CD4-positive, CD25-positive, alpha-beta regulatory T cell (primary cell): ENCODE data around the gene NCOA3. TPM values are rescaled to one million over a fixed set of nuclear protein-coding genes. Genes with fewer than 3 reads are reported as not detected.

Experiments used
- ATAC-seq, 2 donors: fragments of 150-1000 bp; cut with Tn5 transposase; one replicate each; pipeline ENCODE4 v1.10.0; 2021; ENCODE audit warnings: low read depth in 2 of 2, moderate number of reproducible peaks in 2 of 2, moderate library complexity in 1 of 2
- DNase-seq, 3 donors: peaks; one replicate each; pipeline versions ENCODE4 v3.0.0 to v3.0.0-alpha.2; 2012 to 2022; ENCODE audit warnings: mixed read lengths in 1 of 3
- H3K27ac ChIP-seq: one replicate; pipeline ENCODE4 v1.7.0; 2013; ENCODE audit warnings: mild to moderate bottlenecking, low read length; ENCODE audit not compliant: insufficient read depth, poor library complexity, severe bottlenecking
- H3K27me3 ChIP-seq: one replicate; pipeline ENCODE4 v1.7.0; 2013; ENCODE audit warnings: low read length; ENCODE audit not compliant: control insufficient read depth, insufficient read depth
- H3K36me3 ChIP-seq: one replicate; pipeline ENCODE4 v1.7.0; 2013; ENCODE audit warnings: mild to moderate bottlenecking, low read length, moderate library complexity; ENCODE audit not compliant: control insufficient read depth, insufficient read depth
- H3K4me1 ChIP-seq: 2 replicates; pipeline ENCODE4 v1.7.0; 2013; ENCODE audit warnings: mild to moderate bottlenecking, low read length; ENCODE audit not compliant: insufficient read depth, control insufficient read depth, poor library complexity, severe bottlenecking
- H3K4me3 ChIP-seq: one replicate; pipeline ENCODE4 v1.7.0; 2013; ENCODE audit warnings: low read depth, mild to moderate bottlenecking, low read length, moderate library complexity
- H3K9me3 ChIP-seq, 2 experiments: 1 replicate in 1 of 2; 2 replicates in 1 of 2; pipeline ENCODE4 v1.7.0; 2013; ENCODE audit warnings: low read length in 2 of 2, mild to moderate bottlenecking in 1 of 2, moderate library complexity in 1 of 2; ENCODE audit not compliant: control insufficient read depth in 2 of 2
- H3K27ac Mint-ChIP-seq, 3 donors: one replicate each; pipeline ENCODE4 v1.8.0; 2020 to 2022; ENCODE audit warnings: mild to moderate bottlenecking in 3 of 3, mixed read lengths in 3 of 3, moderate library complexity in 2 of 3
- H3K27me3 Mint-ChIP-seq: one replicate; pipeline ENCODE4 v1.8.0; 2022; ENCODE audit warnings: mild to moderate bottlenecking, mixed read lengths
- H3K36me3 Mint-ChIP-seq: one replicate; pipeline ENCODE4 v1.8.0; 2020; ENCODE audit warnings: mixed read lengths
- H3K4me1 Mint-ChIP-seq, 4 donors: one replicate each; pipeline ENCODE4 v1.8.0; 2020 to 2022; ENCODE audit warnings: mixed read lengths in 4 of 4, mild to moderate bottlenecking in 1 of 4
- H3K4me3 Mint-ChIP-seq, 4 donors: one replicate each; pipeline ENCODE4 v1.8.0; 2020 to 2022; ENCODE audit warnings: mild to moderate bottlenecking in 4 of 4, mixed read lengths in 4 of 4, moderate library complexity in 3 of 4
- H3K9me3 Mint-ChIP-seq, 7 donors: one replicate each; pipeline ENCODE4 v1.8.0; 2020 to 2022; ENCODE audit warnings: mixed read lengths in 7 of 7, mild to moderate bottlenecking in 3 of 7, moderate library complexity in 2 of 7
- polyA plus RNA-seq, 4 donors: library from polyadenylated mRNA; unstranded; fragments of 300-500 nt; fragmentation: Illumina TruSeq; gene quantifications; one replicate each; pipeline ENCODE4 v1.2.3, GENCODE V29; 2021
- total RNA-seq: library from RNA; stranded (reverse); gene quantifications from one replicate; pipeline ENCODE4 v1.2.3, GENCODE V29; 2022

Gene NCOA3
- total and polyA plus RNA-seq, 5 donors from 2014 or later: 21.4 to 86.6 (median 26.0) TPM

- no peak overlapping the region for H3K27ac ChIP-seq
- no peak overlapping the region for H3K4me3 Mint-ChIP-seq
- H3K9me3 ChIP-seq: no peaks in the 10 kb centered on the region
- no peaks in the 10 kb centered on the region for H3K27me3 ChIP-seq
- no peaks in the 10 kb centered on the region for H3K27me3 Mint-ChIP-seq
- H3K9me3 Mint-ChIP-seq: no peaks in the 10 kb centered on the region
- H3K27ac Mint-ChIP-seq: peak overlapping the region in 1 of 3 donors; percentile 23
- no peak overlapping the region for H3K4me3 ChIP-seq
- H3K36me3 Mint-ChIP-seq: peaks cover 19% of the 10 kb centered on the region
- H3K36me3 ChIP-seq: peaks cover 35% of the 10 kb centered on the region
- peaks cover 21 to 46% (median 38%) of the 10 kb centered on the region in 4 donors for H3K4me1 Mint-ChIP-seq
- peak in 1 of 2 donors; percentile 39 for ATAC-seq
- peak in 2 of 3 donors; percentile 61 to 78 for DNase-seq
- H3K4me1 ChIP-seq: peaks cover 3% of the 10 kb centered on the region
These were observed 119.4 kb downstream of the NCOA3 start for GRCh38 chr20:47620808-47621805.

GRCh38 chr20:47622118-47622665, 120.5 kb downstream of the NCOA3 start:
- no peak for ATAC-seq
- H3K36me3 ChIP-seq: peaks cover 46% of the 10 kb centered on the region
- H3K27ac Mint-ChIP-seq: peak overlapping the region in 1 of 3 donors; percentile 27

GRCh38 chr20:47623206-47623605, 121.5 kb downstream of the NCOA3 start:
- Mint-ChIP-seq H3K4me3 (no peak overlapping the region), H3K9me3 (no peaks in the 10 kb centered on the region), H3K27me3 (no peaks in the 10 kb centered on the region), H3K36me3 (peaks cover 31% of the 10 kb centered on the region), H3K27ac (no peak overlapping the region), H3K4me1 (peaks cover 16 to 38% (median 26%) of the 10 kb centered on the region in 4 donors)
- H3K36me3 ChIP-seq: peaks cover 56% of the 10 kb centered on the region
- H3K4me3 ChIP-seq: no peak overlapping the region
- DNase-seq (no peak), ATAC-seq (no peak)
- no peaks in the 10 kb centered on the region for H3K27me3 ChIP-seq
- no peaks in the 10 kb centered on the region for H3K9me3 ChIP-seq
- H3K4me1 ChIP-seq: no peaks in the 10 kb centered on the region
- H3K27ac ChIP-seq: no peak overlapping the region

More at GRCh38 chr20:47622118-47622665, 120.5 kb downstream of the NCOA3 start:
- DNase-seq: no peak
- Mint-ChIP-seq H3K4me1 (peaks cover 17 to 37% (median 33%) of the 10 kb centered on the region in 4 donors), H3K9me3 (no peaks in the 10 kb centered on the region), H3K27me3 (no peaks in the 10 kb centered on the region), H3K4me3 (peak overlapping the region in 1 of 4 donors; percentile 4), H3K36me3 (peaks cover 24% of the 10 kb centered on the region)
- no peaks in the 10 kb centered on the region for H3K9me3 ChIP-seq
- no peaks in the 10 kb centered on the region for H3K4me1 ChIP-seq
- no peak overlapping the region for H3K4me3 ChIP-seq
- H3K27ac ChIP-seq: no peak overlapping the region
- H3K27me3 ChIP-seq: no peaks in the 10 kb centered on the region

DNA sequence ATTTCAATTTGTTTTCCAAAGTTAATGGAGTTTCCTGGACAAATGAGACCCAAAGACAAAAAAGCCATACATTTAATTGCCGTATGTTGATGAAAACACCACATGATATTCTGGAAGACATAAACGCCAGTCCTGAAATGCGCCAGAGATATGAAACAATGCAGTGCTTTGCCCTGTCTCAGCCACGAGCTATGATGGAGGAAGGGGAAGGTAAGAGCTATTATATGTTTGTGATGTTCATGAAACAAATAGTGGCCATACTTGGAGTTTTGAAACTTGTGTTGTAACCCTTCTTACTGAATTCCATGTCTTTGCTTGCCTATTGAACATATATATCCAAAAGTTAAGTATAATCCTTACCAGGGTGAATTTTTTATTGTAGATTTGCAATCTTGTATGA, 125.9 kb downstream of the NCOA3 start:
- Mint-ChIP-seq H3K27me3 (no peaks in the 10 kb centered on the region), H3K4me1 (peaks cover 3 to 28% (median 12%) of the 10 kb centered on the region in 4 donors), H3K27ac (no peak overlapping the region), H3K4me3 (no peak overlapping the region), H3K36me3 (peaks cover 29% of the 10 kb centered on the region), H3K9me3 (no peaks in the 10 kb centered on the region)
- H3K4me3 ChIP-seq: no peak overlapping the region
- H3K27me3 ChIP-seq: no peaks in the 10 kb centered on the region
- H3K36me3 ChIP-seq: peaks cover 83% of the 10 kb centered on the region
- no peak overlapping the region for H3K27ac ChIP-seq
- H3K9me3 ChIP-seq: no peaks in the 10 kb centered on the region
- H3K4me1 ChIP-seq: no peaks in the 10 kb centered on the region
- DNase-seq (no peak), ATAC-seq (no peak)

GRCh38 chr20:47629907-47630306, 128.2 kb downstream of the NCOA3 start:
- DNase-seq: no peak
- peaks cover 84% of the 10 kb centered on the region for H3K36me3 ChIP-seq
- no peak overlapping the region for H3K27ac Mint-ChIP-seq
- no peaks in the 10 kb centered on the region for H3K9me3 ChIP-seq
- H3K27ac ChIP-seq: no peak overlapping the region
- H3K4me3 ChIP-seq: no peak overlapping the region
- no peaks in the 10 kb centered on the region for H3K4me1 ChIP-seq
- no peaks in the 10 kb centered on the region for H3K27me3 Mint-ChIP-seq
- H3K9me3 Mint-ChIP-seq: no peaks in the 10 kb centered on the region
- no peak for ATAC-seq
- H3K4me3 Mint-ChIP-seq: no peak overlapping the region
- H3K36me3 Mint-ChIP-seq: peaks cover 37% of the 10 kb centered on the region
- H3K4me1 Mint-ChIP-seq: peaks cover 0 to 26% (median 8%) of the 10 kb centered on the region in 4 donors
- H3K27me3 ChIP-seq: no peaks in the 10 kb centered on the region

GRCh38 chr20:47631078-47631477, 129.4 kb downstream of the NCOA3 start:
- Histone ChIP-seq H3K27ac (no peak overlapping the region), H3K36me3 (peaks cover 86% of the 10 kb centered on the region), H3K4me1 (no peaks in the 10 kb centered on the region), H3K4me3 (no peak overlapping the region), H3K9me3 (no peaks in the 10 kb centered on the region), H3K27me3 (no peaks in the 10 kb centered on the region)
- Mint-ChIP-seq H3K4me3 (no peak overlapping the region), H3K4me1 (peaks cover 0 to 22% (median 7%) of the 10 kb centered on the region in 4 donors), H3K27ac (peak overlapping the region in 1 of 3 donors; percentile 35), H3K36me3 (peaks cover 38% of the 10 kb centered on the region), H3K9me3 (no peaks in the 10 kb centered on the region), H3K27me3 (no peaks in the 10 kb centered on the region)
- DNase-seq: no peak
- no peak for ATAC-seq

DNA sequence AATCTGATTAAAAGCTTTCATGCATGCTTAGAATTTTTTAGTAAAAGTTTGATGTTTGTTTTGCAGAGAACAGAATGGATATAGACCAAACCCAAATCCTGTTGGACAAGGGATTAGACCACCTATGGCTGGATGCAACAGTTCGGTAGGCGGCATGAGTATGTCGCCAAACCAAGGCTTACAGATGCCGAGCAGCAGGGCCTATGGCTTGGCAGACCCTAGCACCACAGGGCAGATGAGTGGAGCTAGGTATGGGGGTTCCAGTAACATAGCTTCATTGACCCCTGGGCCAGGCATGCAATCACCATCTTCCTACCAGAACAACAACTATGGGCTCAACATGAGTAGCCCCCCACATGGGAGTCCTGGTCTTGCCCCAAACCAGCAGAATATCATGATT, 133.6 kb downstream of the NCOA3 start:
- ATAC-seq (no peak), DNase-seq (no peak)
- H3K4me1 ChIP-seq: no peaks in the 10 kb centered on the region
- H3K27ac ChIP-seq: no peak overlapping the region
- Mint-ChIP-seq H3K27ac (no peak overlapping the region), H3K4me1 (peaks cover 0 to 13% (median 9%) of the 10 kb centered on the region in 4 donors), H3K4me3 (no peak overlapping the region), H3K36me3 (peaks cover 52% of the 10 kb centered on the region), H3K9me3 (no peaks in the 10 kb centered on the region), H3K27me3 (no peaks in the 10 kb centered on the region)
- no peaks in the 10 kb centered on the region for H3K27me3 ChIP-seq
- peaks cover 86% of the 10 kb centered on the region for H3K36me3 ChIP-seq
- no peaks in the 10 kb centered on the region for H3K9me3 ChIP-seq
- no peak overlapping the region for H3K4me3 ChIP-seq
